GM23338 (cell line): ENCODE results near the gene GTPBP1. TPM values are rescaled to one million over a fixed set of nuclear protein-coding genes. Genes with fewer than 3 reads are reported as not detected.

Experiments used
- ATAC-seq: fragments of 200-7000 bp; cut with Tn5 transposase; 3 replicates; pipeline ENCODE4 v1.9.1; 2020
- DNase-seq: peaks from one replicate; pipeline ENCODE4 v3.0.0-alpha.2; 2015; ENCODE audit warnings: low spot score
- H2AFZ ChIP-seq: fragments of 200-600 bp; sonication (generic); 2 replicates; pipeline ENCODE4 v1.8.0; 2016; ENCODE audit warnings: antibody characterized with exemption, mild to moderate bottlenecking, moderate library complexity
- H3F3A ChIP-seq: fragments of 200-600 bp; sonication (generic); replicated peaks from 2 replicates; pipeline ENCODE4 v1.8.0; 2017; ENCODE audit warnings: antibody characterized with exemption, mixed run types, low read depth
- H3K27ac ChIP-seq: fragments of 200-600 bp; sonication (generic); 2 replicates; pipeline ENCODE4 v1.6.1; 2016; ENCODE audit warnings: low read depth
- H3K27me3 ChIP-seq: fragments of 200-600 bp; sonication (generic); 2 replicates; pipeline ENCODE4 v1.8.0; 2016; ENCODE audit warnings: mild to moderate bottlenecking, mixed run types, moderate library complexity; ENCODE audit not compliant: insufficient read depth
- H3K36me3 ChIP-seq: fragments of 200-600 bp; sonication (generic); 2 replicates; pipeline ENCODE4 v1.8.0; 2016; ENCODE audit warnings: mild to moderate bottlenecking; ENCODE audit not compliant: insufficient read depth
- H3K4me1 ChIP-seq: fragments of 200-600 bp; sonication (generic); 2 replicates; pipeline ENCODE4 v1.8.0; 2016; ENCODE audit warnings: mild to moderate bottlenecking, moderate library complexity; ENCODE audit not compliant: insufficient read depth
- H3K4me2 ChIP-seq: fragments of 200-600 bp; sonication (generic); 2 replicates; pipeline ENCODE4 v1.7.1; 2017; ENCODE audit warnings: mixed run types
- H3K4me3 ChIP-seq: fragments of 200-600 bp; sonication (generic); 2 replicates; pipeline ENCODE4 v1.6.1; 2016; ENCODE audit warnings: mixed run types
- H3K79me2 ChIP-seq: fragments of 200-600 bp; sonication (generic); replicated peaks from 2 replicates; pipeline ENCODE4 v1.8.0; 2017; ENCODE audit warnings: mild to moderate bottlenecking; ENCODE audit not compliant: insufficient read depth
- H3K9me2 ChIP-seq: fragments of 200-600 bp; sonication (generic); 2 replicates; pipeline ENCODE4 v1.8.0; 2017; ENCODE audit not compliant: insufficient read depth
- H4K20me1 ChIP-seq: fragments of 200-600 bp; sonication (generic); replicated peaks from 2 replicates; pipeline ENCODE4 v1.8.0; 2017; ENCODE audit warnings: mild to moderate bottlenecking; ENCODE audit not compliant: insufficient read depth
- H3K27ac Mint-ChIP-seq: 2 replicates; pipeline ENCODE4 v1.8.0; 2020; ENCODE audit warnings: inconsistent platforms, mild to moderate bottlenecking, moderate library complexity, mixed read lengths
- H3K27me3 Mint-ChIP-seq: 3 replicates; pipeline ENCODE4 v1.8.0; 2022; ENCODE audit warnings: low read depth, mild to moderate bottlenecking, moderate library complexity, mixed read lengths, inconsistent platforms; ENCODE audit not compliant: insufficient read depth, poor library complexity
- H3K36me3 Mint-ChIP-seq: 3 replicates; pipeline ENCODE4 v1.8.0; 2021; ENCODE audit warnings: low read depth, mild to moderate bottlenecking, inconsistent platforms, moderate library complexity, mixed read lengths
- H3K4me1 Mint-ChIP-seq: 3 replicates; pipeline ENCODE4 v1.8.0; 2020; ENCODE audit warnings: mild to moderate bottlenecking, inconsistent platforms, mixed read lengths
- H3K4me3 Mint-ChIP-seq: 3 replicates; pipeline ENCODE4 v1.8.0; 2021; ENCODE audit warnings: moderate library complexity, mild to moderate bottlenecking, inconsistent platforms, mixed read lengths
- H3K9me3 Mint-ChIP-seq: 3 replicates; pipeline ENCODE4 v1.8.0; 2020; ENCODE audit warnings: moderate library complexity, mild to moderate bottlenecking, inconsistent platforms, mixed read lengths
- CREB1 ChIP-seq: fragments of 250-450 bp; sonication (Bioruptor Pico); IDR thresholded peaks from 2 replicates; pipeline ENCODE4 v1.5.0; 2020; ENCODE audit warnings: low read depth, mild to moderate bottlenecking, moderate library complexity
- CTCF ChIP-seq, 2 experiments: fragments of 200-600 bp in 1 of 2; sonication (generic) in 1 of 2; conservative IDR thresholded peaks; 2 replicates each; pipeline versions ENCODE4 v1.5.1 to v1.6.1; 2016 to 2017; ENCODE audit warnings: antibody characterized with exemption in 2 of 2, low read depth in 2 of 2, mild to moderate bottlenecking in 2 of 2, moderate library complexity in 1 of 2
- ETS1 ChIP-seq: IDR thresholded peaks from 2 replicates; pipeline ENCODE4 v1.6.1; 2016; ENCODE audit warnings: antibody characterized with exemption
- EZH2 ChIP-seq: fragments of 200-600 bp; sonication (generic); IDR thresholded peaks from one replicate; pipeline ENCODE4 v1.8.0; 2017; ENCODE audit warnings: antibody characterized with exemption, mild to moderate bottlenecking, low read depth; ENCODE audit not compliant: unreplicated experiment
- EZH2phosphoT487 ChIP-seq: fragments of 200-600 bp; sonication (generic); IDR thresholded peaks from one replicate; pipeline ENCODE4 v1.8.1; 2018; ENCODE audit warnings: antibody characterized with exemption; ENCODE audit not compliant: unreplicated experiment
- JUNB ChIP-seq: IDR thresholded peaks from one replicate; pipeline ENCODE4 v1.6.1; 2016; ENCODE audit warnings: antibody characterized with exemption; ENCODE audit not compliant: unreplicated experiment
- NANOG ChIP-seq: IDR thresholded peaks from 2 replicates; pipeline ENCODE4 v1.6.1; 2016; ENCODE audit warnings: antibody characterized with exemption, borderline replicate concordance
- POLR2AphosphoS5 ChIP-seq: IDR thresholded peaks from 2 replicates; pipeline ENCODE4 v1.6.1; 2016; ENCODE audit warnings: antibody characterized with exemption, low read depth
- REST ChIP-seq: IDR thresholded peaks from one replicate; pipeline ENCODE4 v1.6.1; 2018; ENCODE audit warnings: antibody characterized with exemption; ENCODE audit not compliant: unreplicated experiment
- ZNF114 ChIP-seq: fragments of 250-450 bp; sonication (Bioruptor Pico); IDR thresholded peaks from 2 replicates; pipeline ENCODE4 v1.5.0; 2020; ENCODE audit warnings: mild to moderate bottlenecking, moderate library complexity
- ZNF331 ChIP-seq: fragments of 250-450 bp; sonication (Bioruptor Pico); IDR thresholded peaks from 2 replicates; pipeline ENCODE4 v1.5.0; 2020; ENCODE audit warnings: low read depth, mild to moderate bottlenecking, moderate library complexity
- ZNF462 ChIP-seq: fragments of 250-450 bp; sonication (Bioruptor Pico); IDR thresholded peaks from 2 replicates; pipeline ENCODE4 v1.5.0; 2020; ENCODE audit warnings: mild to moderate bottlenecking, moderate library complexity
- polyA plus RNA-seq: library from polyadenylated mRNA; unstranded; fragments of >200 nt; fragmentation: Nextera tagmentation; extraction: Ambion mirVana; gene quantifications from 2 replicates; pipeline ENCODE4 v1.2.1, GENCODE V29; 2016
- total RNA-seq: library from RNA; depleted of rRNA; stranded (reverse); fragments of >200 nt; shearing (Covaris generic); gene quantifications from 2 replicates; pipeline ENCODE4 v1.2.3, GENCODE V29; 2014

The GTPBP1 gene
- total and polyA plus RNA-seq, 2 experiments from 2014 or later = 27.2 to 88.4 TPM

GRCh38 chr22:38706901-38707195 is 1.1 kb downstream of the GTPBP1 start:
- Histone ChIP-seq H2AFZ (no peak overlapping the region), H3K79me2 (peaks cover 56% of the 10 kb centered on the region), H3F3A (no peaks in the 10 kb centered on the region), H3K9me2 (no peaks in the 10 kb centered on the region), H3K27ac (no peak overlapping the region), H3K27me3 (no peaks in the 10 kb centered on the region), H3K4me1 (peaks cover 39% of the 10 kb centered on the region), H4K20me1 (peaks cover 41% of the 10 kb centered on the region), H3K4me3 (peak overlapping the region; percentile 83), H3K4me2 (peak overlapping the region; percentile 91), H3K36me3 (peaks cover 7% of the 10 kb centered on the region; the same call in 1 of the 2 replicates)
- TF ChIP-seq EZH2 (no peak), REST (no peak), JUNB (no peak), POLR2AphosphoS5 (no peak), NANOG (no peak), CREB1 (CRISPR knock-in tag) (no peak), ETS1 (no peak), CTCF (conservative IDR thresholded peaks at IDR 0.05; ENCODE audit: low read depth in 2 of 2) (no peak), ZNF331 (CRISPR knock-in tag) (no peak), ZNF114 (CRISPR knock-in tag) (no peak), ZNF462 (no peak), EZH2phosphoT487 (no peak)
- H3K27me3 Mint-ChIP-seq = peaks cover 12% of the 10 kb centered on the region
- H3K27ac Mint-ChIP-seq = 0 out of 2 replicates have a peak overlapping the region, but pooled peaks have one; percentile 48
- no peaks in the 10 kb centered on the region for H3K9me3 Mint-ChIP-seq
- ATAC-seq (no peak), DNase-seq (no peak)
- H3K4me1 Mint-ChIP-seq = peaks cover 54% of the 10 kb centered on the region
- peak overlapping the region; percentile 90 for H3K4me3 Mint-ChIP-seq
- H3K36me3 Mint-ChIP-seq = peaks cover 11% of the 10 kb centered on the region
